ENCODE measurements around the gene HADHA. TPM values are rescaled to one million over a fixed set of nuclear protein-coding genes. Genes with fewer than 3 reads are reported as not detected.

Gene HADHA
- total RNA-seq, 2 experiments from 2014 or later: 126 to 150 TPM

GRCh38 chr2:26230806-26231205, 13.6 kb downstream of the HADHA start:
- CTCF ChIA-PET (ENCODE audit: unreplicated experiment): no interaction called here
- no peaks in the 10 kb centered on the region for H3K4me1 ChIP-seq (ENCODE audit: insufficient read depth, low read length, poor library complexity, severe bottlenecking)

GRCh38 chr2:26229595-26229994, 14.8 kb downstream of the HADHA start:
- ChIA-PET POLR2A (interaction anchor here (0.7 to 0.8 kb wide), 2 partner anchors 13 to 22 kb away, joined by 3 read pairs; no protein-coding TSS in a partner anchor), CTCF (ENCODE audit: unreplicated experiment) (no interaction called here)
- DNase-seq (ENCODE audit: low spot score): no peak
- TF ChIP-seq EZH2phosphoT487 (IDR thresholded peaks at IDR 0.05; ENCODE audit: borderline replicate concordance, low read depth, low read length) (no peak), CTCF (conservative IDR thresholded peaks at IDR 0.05; ENCODE audit: low read length) (no peak)
- Histone ChIP-seq H3K4me2 (ENCODE audit: low read length) (no peak overlapping the region), H3K36me3 (ENCODE audit: insufficient read depth, low read length) (peaks cover 100% of the 10 kb centered on the region), H3K4me1 (ENCODE audit: insufficient read depth, low read length, poor library complexity, severe bottlenecking) (no peaks in the 10 kb centered on the region), H3K79me2 (ENCODE audit: insufficient read depth, low read depth, low read length) (no peaks in the 10 kb centered on the region), H3K9me3 (ENCODE audit: low read length) (peaks cover 6% of the 10 kb centered on the region; the same call in 1 of the 2 replicates), H3K9me2 (ENCODE audit: insufficient read depth, low read length) (no peaks in the 10 kb centered on the region), H4K20me1 (ENCODE audit: insufficient read depth, low read length) (no peaks in the 10 kb centered on the region), H3K27ac (ENCODE audit: low read depth, low read length, poor library complexity, severe bottlenecking) (no peak overlapping the region), H2AFZ (ENCODE audit: low read length) (no peak overlapping the region), H3K4me3 (ENCODE audit: low read depth, low read length, poor library complexity, severe bottlenecking) (no peak overlapping the region)
- BruUV-seq (replicated peaks): TSS peak; percentile 39
- intact Hi-C loops (cut with micrococcal nuclease; ENCODE audit: unreplicated experiment): no loop called here

More at GRCh38 chr2:26230806-26231205, 13.6 kb downstream of the HADHA start:
- Histone ChIP-seq H3K9me2 (ENCODE audit: insufficient read depth, low read length) (no peaks in the 10 kb centered on the region), H4K20me1 (ENCODE audit: insufficient read depth, low read length) (no peaks in the 10 kb centered on the region), H3K4me2 (ENCODE audit: low read length) (no peak overlapping the region), H3K36me3 (ENCODE audit: insufficient read depth, low read length) (peaks cover 100% of the 10 kb centered on the region), H3K27ac (ENCODE audit: low read depth, low read length, poor library complexity, severe bottlenecking) (no peak overlapping the region), H3K4me3 (ENCODE audit: low read depth, low read length, poor library complexity, severe bottlenecking) (no peak overlapping the region), H3K9me3 (ENCODE audit: low read length) (peaks cover 5% of the 10 kb centered on the region; the same call in 1 of the 2 replicates), H2AFZ (ENCODE audit: low read length) (no peak overlapping the region), H3K79me2 (ENCODE audit: insufficient read depth, low read depth, low read length) (no peaks in the 10 kb centered on the region)
- no peak for DNase-seq (ENCODE audit: low spot score)
- no peak for TF ChIP-seq CTCF (conservative IDR thresholded peaks at IDR 0.05; ENCODE audit: low read length)
- no peak for TF ChIP-seq EZH2phosphoT487 (IDR thresholded peaks at IDR 0.05; ENCODE audit: borderline replicate concordance, low read depth, low read length)
- intact Hi-C loops (cut with micrococcal nuclease; ENCODE audit: unreplicated experiment): no loop called here
- POLR2A ChIA-PET: interaction anchor here (1.0 kb wide), 3 partner anchors 8 to 13 kb away, joined by 3 to 4 read pairs (median 3); no protein-coding TSS in a partner anchor
- no TSS peak for BruUV-seq (replicated peaks)

- TF ChIP-seq CTCF (conservative IDR thresholded peaks at IDR 0.05; ENCODE audit: low read length): no peak
- TF ChIP-seq EZH2phosphoT487 (IDR thresholded peaks at IDR 0.05; ENCODE audit: borderline replicate concordance, low read depth, low read length): no peak
- H3K4me1 ChIP-seq (ENCODE audit: insufficient read depth, low read length, poor library complexity, severe bottlenecking): no peaks in the 10 kb centered on the region
- no peaks in the 10 kb centered on the region for H3K9me2 ChIP-seq (ENCODE audit: insufficient read depth, low read length)
- H2AFZ ChIP-seq (ENCODE audit: low read length): no peak overlapping the region
- H3K79me2 ChIP-seq (ENCODE audit: insufficient read depth, low read depth, low read length): no peaks in the 10 kb centered on the region
- CTCF ChIA-PET (ENCODE audit: unreplicated experiment): no interaction called here
- H3K36me3 ChIP-seq (ENCODE audit: insufficient read depth, low read length): peaks cover 90% of the 10 kb centered on the region
- no peak overlapping the region for H3K27ac ChIP-seq (ENCODE audit: low read depth, low read length, poor library complexity, severe bottlenecking)
- TSS peak; percentile 14 for BruUV-seq (replicated peaks)
- peaks cover 6% of the 10 kb centered on the region; the same call in 1 of the 2 replicates for H3K9me3 ChIP-seq (ENCODE audit: low read length)
- intact Hi-C loops (cut with micrococcal nuclease; ENCODE audit: unreplicated experiment): no loop called here
- POLR2A ChIA-PET: interaction anchor here (0.8 kb wide), 1 partner anchor 19 kb away, joined by 3 read pairs; no protein-coding TSS in a partner anchor
- H4K20me1 ChIP-seq (ENCODE audit: insufficient read depth, low read length): no peaks in the 10 kb centered on the region
- no peak overlapping the region for H3K4me2 ChIP-seq (ENCODE audit: low read length)
- H3K4me3 ChIP-seq (ENCODE audit: low read depth, low read length, poor library complexity, severe bottlenecking): no peak overlapping the region
- DNase-seq (ENCODE audit: low spot score): no peak
These were observed 20.3 kb downstream of the HADHA start for GRCh38 chr2:26224095-26224494.

Measured in OCI-LY7 (cell line).